Cardiac muscle cell (in vitro differentiated cells and primary cell): ENCODE measurements around the gene FGGY. TPM values are rescaled to one million over a fixed set of nuclear protein-coding genes. Genes with fewer than 3 reads are reported as not detected.

Source experiments
- DNase-seq, 2 donors: peaks; one replicate each; pipeline versions ENCODE4 v3.0.0 to v3.0.0-alpha.2; 2010 to 2017; ENCODE audit warnings: low read depth in 1 of 2, low spot score in 1 of 2
- H3K27ac ChIP-seq: fragments of 200-600 bp; sonication (generic); 2 replicates; pipeline ENCODE4 v1.5.1; 2016
- H3K27me3 ChIP-seq: fragments of 200-600 bp; sonication (generic); 2 replicates; pipeline ENCODE4 v1.6.0; 2016; ENCODE audit warnings: control low read depth
- H3K36me3 ChIP-seq: fragments of 200-600 bp; sonication (generic); 2 replicates; pipeline ENCODE4 v1.5.1; 2016; ENCODE audit warnings: control low read depth
- H3K4me1 ChIP-seq: fragments of 200-600 bp; sonication (generic); 2 replicates; pipeline ENCODE4 v1.8.1; 2017; ENCODE audit warnings: low read depth, mild to moderate bottlenecking, mixed run types
- H3K4me3 ChIP-seq: fragments of 200-600 bp; sonication (generic); 2 replicates; pipeline ENCODE4 v1.5.1; 2016; ENCODE audit warnings: mild to moderate bottlenecking
- H3K9me3 ChIP-seq: fragments of 200-600 bp; sonication (generic); 2 replicates; pipeline ENCODE4 v1.5.1; 2017; ENCODE audit warnings: low read depth, mild to moderate bottlenecking, control low read depth
- CTCF ChIP-seq: IDR thresholded peaks from 2 replicates; pipeline ENCODE4 v1.5.1; 2012; ENCODE audit warnings: low read depth, mild to moderate bottlenecking, low read length
- polyA plus RNA-seq: library from polyadenylated mRNA; unstranded; fragments of >200 nt; fragmentation: Nextera tagmentation; extraction: Ambion mirVana; gene quantifications from 2 replicates; pipeline ENCODE4 v1.2.1, GENCODE V29; 2016
- total RNA-seq: library from RNA; depleted of rRNA; stranded (reverse); fragments of >200 nt; gene quantifications from 2 replicates; pipeline ENCODE4 v1.2.3, GENCODE V29; 2016

The FGGY gene
- total and polyA plus RNA-seq, 2 experiments from 2014 or later, result 9.8 to 14.5 TPM

- Histone ChIP-seq H3K4me1 (peaks cover 21% of the 10 kb centered on the region), H3K9me3 (no peaks in the 10 kb centered on the region), H3K36me3 (no peaks in the 10 kb centered on the region), H3K27me3 (no peaks in the 10 kb centered on the region), H3K27ac (no peak overlapping the region), H3K4me3 (no peak overlapping the region)
- no peak for TF ChIP-seq CTCF
- peak in 1 of 2 donors; percentile 82 for DNase-seq
Measured at GRCh38 chr1:59674595-59674994, 377.7 kb downstream of the FGGY start.

GRCh38 chr1:59675936-59676335, 379.0 kb downstream of the FGGY start:
- H3K9me3 ChIP-seq, result no peaks in the 10 kb centered on the region

GRCh38 chr1:59678040-59678439, 381.1 kb downstream of the FGGY start:
- no peaks in the 10 kb centered on the region for H3K27me3 ChIP-seq
- no peaks in the 10 kb centered on the region for H3K9me3 ChIP-seq
- H3K4me3 ChIP-seq, result no peak overlapping the region
- peak in 1 of 2 donors; percentile 62 for DNase-seq
- H3K36me3 ChIP-seq, result no peaks in the 10 kb centered on the region
- H3K27ac ChIP-seq, result peak overlapping the region; percentile 0
- peaks cover 25% of the 10 kb centered on the region for H3K4me1 ChIP-seq
- no peak for TF ChIP-seq CTCF

More at GRCh38 chr1:59675936-59676335, 379.0 kb downstream of the FGGY start:
- H3K27ac ChIP-seq, result no peak overlapping the region
- no peak overlapping the region for H3K4me3 ChIP-seq
- TF ChIP-seq CTCF, result no peak
- no peaks in the 10 kb centered on the region for H3K36me3 ChIP-seq
- no peak for DNase-seq
- H3K4me1 ChIP-seq, result peaks cover 15% of the 10 kb centered on the region
- no peaks in the 10 kb centered on the region for H3K27me3 ChIP-seq

GRCh38 chr1:59678493-59679228, 381.8 kb downstream of the FGGY start:
- H3K27ac ChIP-seq, result peak overlapping the region; percentile 0
- H3K4me3 ChIP-seq, result no peak overlapping the region
- H3K36me3 ChIP-seq, result no peaks in the 10 kb centered on the region
- H3K4me1 ChIP-seq, result peaks cover 25% of the 10 kb centered on the region
- no peak for TF ChIP-seq CTCF
- no peaks in the 10 kb centered on the region for H3K9me3 ChIP-seq
- peak; percentile 47 to 96 for DNase-seq
- H3K27me3 ChIP-seq, result no peaks in the 10 kb centered on the region

- H3K4me3 ChIP-seq, result no peak overlapping the region
- no peak for DNase-seq
- no peak for TF ChIP-seq CTCF
- no peaks in the 10 kb centered on the region for H3K36me3 ChIP-seq
- no peaks in the 10 kb centered on the region for H3K27me3 ChIP-seq
- H3K27ac ChIP-seq, result no peak overlapping the region
- H3K4me1 ChIP-seq, result peaks cover 25% of the 10 kb centered on the region
- no peaks in the 10 kb centered on the region for H3K9me3 ChIP-seq
Measured at GRCh38 chr1:59680044-59680443, 383.1 kb downstream of the FGGY start.
